Measurements from ENCODE around the gene CACYBP.

DNA sequence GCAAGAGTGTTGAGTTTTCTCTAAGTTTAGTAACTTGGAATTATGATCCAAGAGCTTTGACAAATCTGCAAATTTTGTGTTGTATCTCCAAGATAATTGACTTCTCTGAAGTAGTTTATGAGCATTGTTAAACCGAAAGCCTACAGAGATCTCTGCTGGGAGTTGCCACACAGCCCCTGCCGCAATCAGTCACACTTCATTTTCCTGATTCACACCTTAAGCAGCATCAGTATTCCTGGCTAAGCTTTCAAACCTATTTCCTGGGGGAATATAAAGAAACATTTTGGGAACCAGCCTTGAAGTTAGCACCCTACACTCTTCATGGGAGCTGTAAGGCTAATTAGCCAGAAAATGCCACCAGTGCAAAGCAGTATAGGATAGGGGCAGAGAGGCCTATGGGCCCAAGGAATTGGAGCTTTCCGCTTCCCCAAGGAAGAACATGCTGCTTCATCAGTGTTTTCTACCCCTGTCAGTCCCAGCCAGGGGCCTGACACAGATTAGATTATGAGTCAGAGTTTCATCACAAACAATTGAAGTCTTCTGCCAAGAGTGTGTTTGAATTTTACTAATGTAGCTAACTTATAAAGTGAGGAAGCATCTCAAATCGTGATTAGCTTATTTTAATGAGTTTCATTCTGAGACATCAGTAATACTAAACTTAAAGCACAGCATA, 23.2 kb upstream of the CACYBP start:
- TF ChIP-seq BACH2 (CRISPR knock-in tag; IDR thresholded peaks at IDR 0.05; ENCODE audit: borderline replicate concordance), result no peak
- no peak for TF ChIP-seq ZFP30 (CRISPR knock-in tag; IDR thresholded peaks at IDR 0.05)

Measured in SK-N-SH treated with all-trans-retinoic acid at 6 μM for 48 hours (cell line).